ENCODE results near the gene CFAP221. TPM values are rescaled to one million over a fixed set of nuclear protein-coding genes. Genes with fewer than 3 reads are reported as not detected.

The CFAP221 gene
- total and polyA plus RNA-seq, 10 of the 15 experiments (the other 5 are each of a cell fraction or from before 2014, with no cell fraction given) = not detected

DNA sequence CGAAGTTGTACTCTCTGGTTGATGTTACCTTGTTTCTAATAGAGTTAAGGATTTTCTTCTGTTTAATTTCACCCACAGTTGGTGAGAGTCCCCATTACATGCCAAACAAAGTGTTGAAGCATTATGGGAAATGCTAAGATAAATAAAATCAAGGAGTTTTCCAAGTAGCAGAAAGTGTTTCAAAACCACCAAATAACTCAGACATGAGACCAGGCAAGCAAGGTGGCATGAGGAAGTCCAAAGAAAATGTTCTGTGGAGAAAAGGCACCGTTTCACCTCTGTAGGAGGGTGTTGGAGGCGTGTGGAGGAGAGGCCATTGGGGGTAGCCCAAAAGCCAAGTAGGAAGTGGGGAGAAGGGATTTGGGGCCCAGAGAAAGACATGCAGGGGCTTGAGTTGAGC is 8.7 kb downstream of the CFAP221 start:
- in situ Hi-C loops (cut with MboI) = no loop called here
- H3K4me2 ChIP-seq (ENCODE audit: control insufficient read depth, insufficient read depth) = no peak overlapping the region

More for the DNA sequence above, 8.7 kb downstream of the CFAP221 start:
- Histone ChIP-seq H3K9ac (ENCODE audit: control insufficient read depth, insufficient read depth, low read length) (no peak overlapping the region), H4K20me1 (ENCODE audit: control insufficient read depth, insufficient read depth) (no peaks in the 10 kb centered on the region), H3K27me3 (replicated peaks in 1 of 2; ENCODE audit: control insufficient read depth in 2 of 2, insufficient read depth in 2 of 2, low read length in 1 of 2) (no peaks in the 10 kb centered on the region; a peak in 2 of 4 replicates), H3K4me3 (no peak overlapping the region), H2AFZ (ENCODE audit: control insufficient read depth, low read depth, low read length) (no peak overlapping the region), H3K79me2 (ENCODE audit: control insufficient read depth, insufficient read depth, low read length) (no peaks in the 10 kb centered on the region), H3K9me3 (replicated peaks; ENCODE audit: control insufficient read depth, insufficient read depth, low read length) (no peaks in the 10 kb centered on the region), H3K27ac (ENCODE audit: control insufficient read depth, insufficient read depth) (no peak overlapping the region), H3K36me3 (ENCODE audit: control insufficient read depth in 2 of 2, insufficient read depth in 2 of 2, low read length in 1 of 2) (no peaks in the 10 kb centered on the region), H3K4me1 (ENCODE audit: control insufficient read depth, insufficient read depth, low read length) (no peaks in the 10 kb centered on the region; the same call in 1 of the 2 replicates)
- RAD21 ChIA-PET (ENCODE audit: unreplicated experiment) = no interaction called here
- no TSS peak for BruUV-seq (replicated peaks)
- DNase-seq (ENCODE audit: low read depth, low spot score) (no peak), FAIRE-seq (no peak), ATAC-seq (no peak)
- 26% methylated on average over 3 of the region's 3 CpGs for WGBS (ENCODE audit: insufficient coverage, insufficient replicate concordance, low lambda C conversion rate, missing lambda C conversion rate)
- no peak for TF ChIP-seq POU2F2 (IDR thresholded peaks at IDR 0.05; ENCODE audit: borderline replicate concordance, low read depth, low read length)
- no peak for TF ChIP-seq USF2 (IDR thresholded peaks at IDR 0.05; ENCODE audit: borderline replicate concordance, low read depth, low read length)
- TF ChIP-seq TCF7 (IDR thresholded peaks at IDR 0.05; ENCODE audit: borderline replicate concordance) = no peak
- no peak for TF ChIP-seq SMC3 (IDR thresholded peaks at IDR 0.05; ENCODE audit: borderline replicate concordance, low read length)
- no peak for TF ChIP-seq HDGF (IDR thresholded peaks at IDR 0.05)
- TF ChIP-seq, protein P1, sequence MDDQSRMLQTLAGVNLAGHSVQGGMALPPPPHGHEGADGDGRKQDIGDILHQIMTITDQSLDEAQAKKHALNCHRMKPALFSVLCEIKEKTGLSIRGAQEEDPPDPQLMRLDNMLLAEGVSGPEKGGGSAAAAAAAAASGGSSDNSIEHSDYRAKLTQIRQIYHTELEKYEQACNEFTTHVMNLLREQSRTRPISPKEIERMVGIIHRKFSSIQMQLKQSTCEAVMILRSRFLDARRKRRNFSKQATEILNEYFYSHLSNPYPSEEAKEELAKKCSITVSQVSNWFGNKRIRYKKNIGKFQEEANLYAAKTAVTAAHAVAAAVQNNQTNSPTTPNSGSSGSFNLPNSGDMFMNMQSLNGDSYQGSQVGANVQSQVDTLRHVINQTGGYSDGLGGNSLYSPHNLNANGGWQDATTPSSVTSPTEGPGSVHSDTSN (IDR thresholded peaks at IDR 0.05; ENCODE audit: insufficient replicate concordance, low read depth, low read length) = no peak
- no peak for TF ChIP-seq ZSCAN29 (IDR thresholded peaks at IDR 0.05)
- no peak for TF ChIP-seq USF1 (IDR thresholded peaks at IDR 0.05; ENCODE audit: borderline replicate concordance, extremely low read length, insufficient read depth, low read depth, low read length)
- TF ChIP-seq ETV6 (conservative IDR thresholded peaks at IDR 0.05 in 1 of 2, IDR thresholded peaks at IDR 0.05 in 1 of 2; ENCODE audit: borderline replicate concordance in 1 of 2, low read depth in 1 of 2) = no peak
- no peak for TF ChIP-seq TCF12 (IDR thresholded peaks at IDR 0.05; ENCODE audit: low read depth, low read length)
- no peak for TF ChIP-seq NFYA (IDR thresholded peaks at IDR 0.05; ENCODE audit: borderline replicate concordance, low read depth, low read length)
- no peak for TF ChIP-seq SMAD1 (IDR thresholded peaks at IDR 0.05; ENCODE audit: low read depth, partially characterized antibody)
- TF ChIP-seq SREBF1 (IDR thresholded peaks at IDR 0.05; ENCODE audit: low read length) = no peak
- no peak for TF ChIP-seq ZBTB4 (CRISPR knock-in tag; IDR thresholded peaks at IDR 0.05)
- POLR2A ChIA-PET = no interaction called here
- SMC1A ChIA-PET (ENCODE audit: uncharacterized antibody, unreplicated experiment) = no interaction called here
- CTCF ChIA-PET = no interaction called here
- intact Hi-C loops (cut with micrococcal nuclease; ENCODE audit: unreplicated experiment) = no loop called here
